Activated CD8-positive, alpha-beta memory T cell treated with anti-CD3 and anti-CD28 coated beads, Interleukin-2, amount 50 U/mL, for 48 hours (primary cell): ENCODE data around the gene ICAM2.
A peak's percentile ranks its signal among the peaks of the same experiment; 100 is the strongest.

Experiments used
- DNase-seq: peaks from one replicate; pipeline ENCODE4 v3.0.0-alpha.2; 2020

ICAM2 gene

DNA sequence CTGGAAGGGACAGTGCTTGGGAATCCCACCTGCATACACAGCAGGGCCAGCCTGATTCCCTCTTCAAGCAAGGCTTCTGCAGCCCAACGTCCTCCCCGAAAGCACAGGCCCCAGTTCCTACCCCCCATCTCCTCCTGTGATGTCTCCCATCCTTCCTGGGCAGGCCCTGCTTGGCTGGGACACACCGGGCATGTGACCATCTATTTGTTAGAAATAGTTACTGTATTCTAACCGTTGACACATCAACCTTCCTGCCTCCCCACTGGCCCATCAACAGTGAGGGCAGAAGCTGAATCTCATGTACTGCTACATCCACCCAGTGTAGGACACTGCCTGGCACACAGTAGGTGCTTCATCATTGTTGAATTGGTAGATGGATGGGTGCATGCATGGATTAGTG lies 11.6 kb downstream of the ICAM2 start:
- peak; percentile 37 for DNase-seq

DNA sequence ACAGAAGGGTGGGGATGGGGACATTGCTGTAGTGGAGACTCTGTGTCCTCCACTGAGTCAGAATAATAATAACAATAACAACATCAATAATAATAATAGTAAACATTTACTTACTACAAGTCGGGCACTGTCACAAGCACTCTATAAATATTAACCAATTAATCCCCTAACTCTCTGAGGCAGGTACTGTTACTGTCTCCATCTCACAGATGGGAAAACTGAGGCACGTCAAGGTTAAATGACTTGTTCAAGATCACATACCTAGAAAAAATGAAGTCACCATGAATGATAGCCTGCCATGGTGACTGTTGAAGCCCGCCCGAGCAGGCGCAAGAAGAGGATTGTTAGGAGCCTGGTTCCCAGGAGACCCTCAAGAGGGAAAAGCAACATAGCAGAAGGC lies 12.1 kb downstream of the ICAM2 start:
- peak; percentile 30 for DNase-seq

DNA sequence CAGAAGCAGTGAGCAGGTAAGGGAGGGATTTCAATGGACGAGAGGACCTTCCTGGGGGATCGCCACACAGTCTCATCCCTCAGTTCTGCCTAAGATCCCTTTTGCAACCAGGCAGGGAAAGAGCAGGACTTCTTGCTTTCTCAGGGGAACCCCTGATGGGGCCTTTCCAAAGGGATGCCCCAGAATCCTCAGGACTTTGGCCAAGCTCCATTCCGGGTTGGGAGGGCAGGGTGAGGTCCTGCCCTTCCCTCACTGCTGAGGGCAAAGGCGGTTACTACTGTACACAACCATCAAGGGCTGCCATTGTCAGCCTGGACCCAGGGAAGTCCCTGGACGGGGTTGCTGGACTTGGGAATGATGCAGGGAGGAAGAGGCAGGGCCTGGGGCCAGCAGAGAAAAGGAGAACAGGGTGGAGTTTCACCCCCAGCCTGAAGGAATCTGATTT lies 12.6 kb downstream of the ICAM2 start:
- peak; percentile 25 for DNase-seq

DNA sequence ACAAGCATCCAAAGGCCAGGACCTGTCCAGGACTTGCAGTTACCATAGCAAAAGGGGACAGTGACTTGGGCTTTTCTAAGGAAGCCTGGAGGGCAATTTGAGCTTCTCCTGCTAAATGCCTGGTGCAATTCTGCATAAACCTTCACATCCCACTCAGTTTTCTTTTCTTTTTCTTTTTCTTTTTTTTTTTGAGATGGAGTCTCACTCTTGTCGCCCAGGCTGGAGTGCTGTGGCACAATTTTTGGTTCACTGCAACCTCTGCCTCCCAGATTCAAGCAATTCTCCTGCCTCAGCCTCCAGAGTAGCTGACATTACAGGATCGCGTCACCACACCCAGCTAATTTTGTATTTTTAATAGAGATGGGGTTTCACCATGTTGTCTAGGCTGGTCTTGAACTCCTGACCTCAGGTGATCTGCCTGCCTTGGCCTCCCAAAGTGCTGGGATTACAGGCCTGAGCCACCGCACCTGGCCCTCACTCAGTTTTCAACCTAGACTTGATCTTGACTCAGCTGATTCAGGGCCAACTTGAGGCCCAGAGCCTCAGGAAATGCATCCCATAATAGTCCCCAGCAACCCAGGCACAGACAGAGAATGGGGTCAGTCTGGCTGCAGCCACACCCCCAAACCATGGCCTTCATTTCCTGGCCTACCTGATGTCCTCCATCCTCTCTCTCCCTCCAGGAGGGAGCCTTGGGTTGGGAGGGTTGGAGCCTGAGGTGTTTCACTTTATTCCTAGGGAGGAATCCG lies 13.2 kb downstream of the ICAM2 start:
- DNase-seq = peak; percentile 37

DNA sequence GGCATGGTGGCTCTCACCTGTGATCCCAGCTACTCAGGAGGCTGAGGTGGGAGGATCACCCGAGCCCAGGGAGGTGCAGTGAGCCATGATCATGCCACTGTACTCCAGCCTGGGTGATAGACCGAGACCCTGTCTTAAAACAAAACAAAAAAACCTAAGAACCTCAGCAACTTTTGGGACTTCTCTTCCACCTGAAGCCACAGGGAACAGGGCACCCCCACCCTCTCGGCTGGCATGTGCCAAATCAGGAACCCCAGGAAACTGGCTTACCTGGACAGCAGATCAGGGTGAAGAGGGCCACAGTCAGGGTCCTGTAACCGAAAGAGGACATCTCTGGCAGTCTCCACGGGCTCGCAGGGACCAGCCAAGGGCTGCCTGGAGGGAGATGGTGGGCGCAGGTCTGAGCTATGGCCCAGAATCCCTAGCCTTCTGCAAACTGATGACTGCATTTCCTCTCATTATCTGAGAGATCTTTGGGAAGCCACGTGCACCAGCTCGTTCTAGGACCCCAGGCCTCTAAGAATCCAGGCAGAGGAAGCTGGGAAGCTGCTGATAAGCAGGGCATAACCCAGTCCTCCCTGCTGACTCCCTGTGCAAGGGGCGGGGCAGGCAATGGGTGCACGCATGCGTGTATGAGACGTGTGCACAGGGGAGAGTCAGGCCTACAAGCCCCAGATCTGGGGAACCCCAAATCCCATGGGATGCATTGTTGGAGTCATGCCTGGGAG lies 13.9 kb downstream of the ICAM2 start:
- DNase-seq = peak; percentile 39

DNA sequence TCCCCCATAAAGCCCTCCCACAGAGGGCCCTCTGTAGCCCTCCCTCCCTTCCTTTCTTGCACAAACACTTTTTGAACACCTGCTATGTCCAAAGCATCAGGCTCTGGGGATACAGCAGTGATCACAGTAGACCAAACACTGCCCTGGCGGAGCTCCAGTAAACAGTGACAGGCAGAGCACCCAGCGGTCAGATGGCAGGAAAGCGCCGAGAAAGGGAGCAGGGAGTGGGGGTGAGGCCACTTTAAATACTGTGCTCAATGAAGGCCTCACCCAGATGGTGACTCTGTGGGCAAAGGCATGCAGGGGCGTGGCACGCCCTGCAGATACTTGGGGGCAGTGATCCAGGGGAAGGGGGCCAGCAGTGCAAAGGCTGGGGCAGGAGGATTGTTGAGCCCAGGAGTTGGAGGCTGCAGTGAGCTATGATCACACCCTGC lies 14.7 kb downstream of the ICAM2 start:
- peak; percentile 36 for DNase-seq

DNA sequence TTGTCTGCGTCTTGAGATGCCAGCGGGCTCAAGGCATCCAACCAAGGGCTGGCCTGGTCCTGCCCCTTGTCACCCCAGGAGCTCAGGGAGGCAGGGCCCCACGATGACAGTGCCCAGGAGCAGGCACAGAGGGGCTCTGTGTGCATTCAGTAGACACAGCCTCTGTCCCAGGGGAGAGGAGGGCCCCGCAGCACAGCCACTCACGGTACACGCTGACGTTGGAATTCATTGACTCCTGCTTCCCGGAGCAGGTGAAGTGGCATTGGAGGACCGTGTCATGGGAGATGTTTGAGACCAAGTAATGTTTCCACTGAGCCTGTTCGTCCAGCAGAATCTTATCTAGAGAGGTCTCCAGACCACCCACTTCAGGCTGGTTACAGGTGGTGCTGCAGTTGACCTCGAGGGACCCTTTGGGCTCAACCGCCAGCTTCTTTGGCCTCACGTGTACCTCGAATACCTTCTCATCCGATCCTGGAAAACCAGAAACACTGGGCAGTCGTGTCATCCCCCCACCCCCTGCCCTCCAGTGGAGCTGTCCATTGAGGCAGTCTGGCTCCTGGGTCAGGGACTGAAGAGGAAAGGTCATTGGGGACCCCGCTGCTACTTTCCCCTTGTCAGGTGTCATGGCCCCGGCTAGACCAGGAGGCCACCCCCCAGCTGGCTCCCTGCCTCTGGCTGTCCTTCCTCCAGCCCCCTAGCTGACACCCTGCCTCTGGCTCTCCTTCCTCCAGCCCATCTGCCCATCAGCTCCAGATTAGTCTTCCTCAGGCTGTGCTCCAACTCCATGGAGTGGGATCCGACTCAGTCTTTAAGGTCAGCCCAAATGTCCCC lies 15.3 kb downstream of the ICAM2 start:
- DNase-seq = peak; percentile 45

DNA sequence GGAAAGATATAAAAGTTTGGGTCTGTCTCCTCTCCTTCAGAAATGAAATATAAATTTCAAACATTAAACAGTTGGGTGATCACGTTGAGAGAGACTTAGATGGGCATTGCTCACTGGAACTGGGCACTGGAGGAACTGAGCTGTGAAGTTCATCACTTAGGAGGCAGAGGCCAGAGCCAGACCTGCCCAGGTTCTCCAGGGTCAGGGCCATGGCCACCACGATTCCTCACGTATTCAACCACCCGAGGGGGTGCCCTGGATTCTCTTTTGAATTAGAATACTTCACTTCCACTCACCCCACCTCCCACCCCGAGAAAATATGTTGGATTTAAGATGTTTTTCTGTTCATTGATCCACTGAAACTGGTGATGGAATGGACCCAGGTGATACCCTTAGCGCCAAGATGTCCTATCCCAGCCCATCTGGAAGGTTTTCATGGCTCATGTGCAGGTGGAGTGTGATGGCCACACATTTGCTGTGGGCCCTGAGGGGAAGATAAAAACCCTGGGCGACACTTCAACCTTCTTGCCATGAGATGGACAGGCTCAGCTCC lies 16.1 kb downstream of the ICAM2 start:
- DNase-seq = peak; percentile 32

DNA sequence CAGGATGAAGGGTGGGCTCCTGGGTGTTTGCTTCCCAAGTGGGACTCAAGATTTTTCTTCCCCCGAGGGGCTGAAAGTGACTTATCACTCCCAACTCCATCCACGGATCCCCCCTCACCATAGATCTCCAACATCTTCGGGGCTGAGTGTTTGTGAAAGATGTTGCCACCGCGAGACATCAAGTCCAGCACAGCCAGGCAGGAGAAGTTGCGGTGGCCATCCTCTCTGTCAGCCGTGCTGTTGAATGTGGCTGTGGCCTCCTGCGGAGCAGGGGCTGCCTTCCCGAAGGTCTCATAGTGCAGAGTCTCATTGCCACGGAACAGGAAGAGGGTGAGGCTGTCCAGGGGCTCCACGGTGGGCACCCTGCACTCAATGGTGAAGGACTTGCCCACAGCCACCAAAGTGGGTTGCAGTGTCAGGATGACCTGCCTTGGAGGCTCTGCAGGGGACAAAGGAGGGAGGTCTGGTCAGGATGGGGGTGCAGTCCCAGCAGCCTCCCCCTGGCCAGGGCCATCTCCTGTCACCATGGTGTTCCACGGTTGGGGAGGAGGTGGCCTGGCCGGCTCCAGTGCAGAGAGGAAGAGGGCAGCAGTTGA lies 16.8 kb downstream of the ICAM2 start:
- DNase-seq = peak; percentile 46

DNA sequence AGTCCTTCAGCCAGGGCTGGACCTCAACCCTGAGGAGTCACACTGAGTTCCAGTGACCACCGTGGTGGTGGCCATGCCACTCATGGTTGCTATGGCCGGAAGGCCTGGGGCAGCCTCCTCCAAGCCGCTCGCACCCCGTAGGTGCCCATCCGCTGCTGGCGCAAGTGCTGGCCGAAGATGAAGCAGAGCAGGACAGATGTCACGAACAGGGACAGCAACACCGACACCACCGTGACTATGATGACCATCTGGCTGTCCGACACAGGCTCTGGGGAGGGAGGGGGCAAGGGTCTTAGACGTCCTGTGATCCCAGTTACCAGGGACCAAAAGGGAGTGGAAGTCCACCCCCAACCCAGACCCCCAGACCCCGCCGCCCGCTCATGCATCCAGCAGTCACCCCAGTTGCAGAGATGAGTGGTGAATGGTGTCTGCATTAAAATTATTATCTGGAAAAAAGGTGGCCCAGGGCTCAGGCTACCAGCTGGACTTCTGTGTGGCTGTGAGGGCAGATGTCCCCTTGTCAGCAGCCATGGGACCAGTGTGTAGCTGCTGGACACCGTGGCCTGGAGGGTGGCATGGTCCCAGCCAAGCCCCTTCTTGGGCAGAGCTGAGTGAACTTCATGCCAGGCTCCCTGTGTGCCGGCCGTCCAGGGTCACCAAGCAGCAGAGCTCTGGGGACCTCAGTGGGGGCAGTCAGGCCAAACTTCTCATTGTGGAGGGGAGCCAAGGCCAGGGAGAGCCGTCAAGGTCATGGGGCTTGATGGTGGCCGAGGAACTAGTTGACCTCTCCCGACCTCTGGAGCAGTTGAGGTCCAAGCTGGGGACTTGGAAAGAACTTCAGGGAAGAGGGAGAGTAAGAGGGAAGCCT lies 17.5 kb downstream of the ICAM2 start:
- DNase-seq = peak; percentile 43

DNA sequence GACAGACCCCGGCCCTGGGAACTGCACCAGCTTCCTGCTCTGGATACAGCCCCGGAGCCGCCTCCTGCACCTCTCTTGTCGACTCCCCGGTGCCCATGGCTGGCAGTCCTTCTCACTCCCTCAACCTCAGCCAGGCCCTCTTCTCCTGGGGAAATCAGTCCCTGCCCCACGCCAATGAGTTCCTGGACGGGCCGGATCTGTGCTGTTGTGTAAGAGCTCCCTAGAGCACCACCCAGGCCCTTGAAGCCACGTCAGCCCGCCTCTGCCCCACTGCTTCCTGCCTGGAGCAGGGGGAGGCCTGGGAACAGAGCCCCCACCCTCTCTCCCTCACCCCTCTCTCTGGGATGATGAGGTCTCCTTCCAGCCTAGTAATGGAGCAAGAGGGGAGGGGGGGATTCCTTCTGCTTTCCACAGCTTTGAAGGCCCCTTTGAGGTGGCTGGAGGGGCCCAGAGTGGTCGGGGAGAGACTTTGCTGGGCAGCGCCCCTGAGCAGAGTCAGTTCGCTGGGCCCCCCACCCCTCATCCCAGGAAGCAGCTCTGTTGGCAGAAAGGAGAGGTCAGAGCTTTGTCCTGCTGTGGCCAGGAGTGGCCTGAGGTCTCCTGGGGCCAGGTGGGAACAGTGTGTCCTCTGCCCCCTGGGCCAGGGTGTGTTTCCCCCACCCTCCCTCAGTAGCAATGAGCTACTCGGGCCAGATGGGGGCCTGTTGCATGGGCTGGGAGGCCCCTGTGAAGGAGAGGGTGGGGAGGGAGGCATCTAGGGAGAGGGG lies 18.5 kb downstream of the ICAM2 start:
- DNase-seq = peak; percentile 50

DNA sequence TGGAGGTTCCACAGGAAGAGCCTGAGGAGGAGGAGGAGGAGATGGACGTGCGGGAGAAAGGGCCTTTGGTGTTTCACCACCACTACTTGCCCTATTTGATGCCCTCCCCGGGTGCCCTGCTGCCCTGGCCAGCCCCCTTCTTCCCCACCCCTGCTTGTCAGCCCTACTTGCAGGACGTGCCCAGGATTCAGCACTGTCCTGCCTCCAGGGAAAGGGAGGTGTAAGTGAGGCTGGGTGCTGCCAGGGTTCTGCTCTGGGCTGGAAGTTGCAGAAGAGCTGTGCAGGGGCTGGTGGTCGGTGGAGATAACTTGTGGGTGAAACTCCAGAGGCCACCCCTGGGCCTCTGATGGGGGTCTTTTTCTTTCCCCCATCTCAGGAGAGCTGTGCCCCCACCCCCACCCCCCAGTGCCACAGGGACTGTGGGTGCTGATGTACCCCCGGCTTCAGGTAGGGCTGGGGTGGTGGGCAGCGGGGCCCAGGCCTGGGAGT lies 19.3 kb downstream of the ICAM2 start:
- DNase-seq = no peak

DNA sequence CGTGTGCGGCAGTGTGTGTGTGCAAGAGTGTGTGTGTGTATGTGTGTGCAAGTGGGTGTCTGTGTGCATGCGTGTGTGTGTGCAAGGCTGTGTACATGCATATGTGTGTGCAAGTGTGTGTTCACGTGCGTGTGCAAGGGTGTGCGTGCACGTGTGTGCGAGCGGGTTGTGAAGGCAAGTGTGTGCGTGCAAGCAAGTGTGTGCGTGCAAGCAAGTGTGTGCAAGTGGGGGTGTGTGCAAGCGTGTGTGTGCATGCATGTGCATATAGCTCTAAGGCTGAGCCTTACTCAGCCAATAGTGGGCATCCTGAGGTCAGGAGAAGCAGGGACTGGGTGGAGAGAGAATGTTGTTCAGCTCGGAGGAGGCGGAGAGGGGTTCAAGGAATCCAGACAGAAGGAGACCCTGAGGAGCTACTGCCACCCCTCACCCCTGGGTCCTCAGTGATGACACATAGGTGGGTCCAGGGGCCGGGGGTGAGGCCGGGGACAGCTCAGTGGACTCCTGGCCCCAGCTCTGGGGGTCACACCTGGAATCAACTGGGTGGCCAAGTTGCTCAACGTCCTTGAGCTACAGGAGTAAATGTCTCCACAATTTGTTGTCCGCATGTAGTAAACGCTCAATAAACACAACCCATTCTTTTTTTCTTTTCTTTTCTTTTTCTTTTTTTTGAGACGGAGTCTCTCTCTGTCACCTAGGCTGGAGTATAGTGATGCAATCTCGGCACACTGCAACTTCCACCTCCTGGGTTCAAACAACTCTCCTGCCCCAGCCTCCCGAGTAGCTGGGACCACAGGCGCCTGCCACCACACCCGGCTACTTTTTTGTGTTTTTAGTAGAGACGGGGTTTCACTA lies 20.5 kb downstream of the ICAM2 start:
- peak; percentile 52 for DNase-seq

DNA sequence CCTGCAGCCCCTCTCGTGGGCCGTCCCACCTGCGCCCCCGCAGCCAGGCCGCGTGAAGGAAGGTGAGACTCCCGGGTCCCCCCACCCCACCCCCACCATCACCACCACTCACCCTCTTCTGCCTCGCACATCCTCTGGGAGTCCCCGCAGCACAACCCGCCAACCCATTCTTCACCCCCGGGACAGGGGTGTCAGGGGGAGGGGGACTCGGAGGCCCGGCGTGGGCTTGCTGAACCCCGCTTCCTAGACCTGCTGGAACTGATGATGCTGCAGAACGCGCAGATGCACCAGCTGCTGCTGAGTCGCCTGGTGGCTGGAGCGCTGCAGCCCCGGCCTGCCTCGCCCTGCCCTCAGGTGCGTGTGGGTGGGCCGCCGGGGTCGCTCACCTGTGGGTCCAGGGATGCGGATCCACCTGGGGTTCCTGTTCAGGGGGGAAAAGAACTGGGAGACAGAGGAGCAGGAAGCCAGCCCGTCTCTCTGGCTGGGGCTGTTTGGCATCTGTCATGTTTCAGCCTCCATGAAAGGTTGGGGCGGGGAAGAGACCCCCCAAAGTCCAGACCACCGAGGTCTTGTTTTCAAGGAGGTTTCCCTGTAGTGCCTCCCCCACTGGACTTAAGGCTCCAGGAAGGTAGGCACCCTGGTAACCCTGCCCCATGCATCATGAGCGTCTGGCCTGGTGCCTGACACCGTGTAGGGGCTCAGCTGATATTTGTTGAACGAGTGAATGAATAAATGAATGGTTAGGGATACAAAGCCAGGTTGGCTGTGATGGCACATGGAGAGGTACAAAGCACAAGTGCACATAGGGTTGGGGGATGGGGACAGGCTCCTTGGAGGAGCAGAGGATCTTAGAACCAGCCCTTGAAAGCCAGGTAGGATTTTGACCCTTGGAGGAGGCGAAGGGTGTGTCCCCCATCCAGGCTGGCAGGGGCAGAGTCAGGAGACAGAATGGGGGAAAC lies 21.4 kb downstream of the ICAM2 start:
- DNase-seq = peak; percentile 63

DNA sequence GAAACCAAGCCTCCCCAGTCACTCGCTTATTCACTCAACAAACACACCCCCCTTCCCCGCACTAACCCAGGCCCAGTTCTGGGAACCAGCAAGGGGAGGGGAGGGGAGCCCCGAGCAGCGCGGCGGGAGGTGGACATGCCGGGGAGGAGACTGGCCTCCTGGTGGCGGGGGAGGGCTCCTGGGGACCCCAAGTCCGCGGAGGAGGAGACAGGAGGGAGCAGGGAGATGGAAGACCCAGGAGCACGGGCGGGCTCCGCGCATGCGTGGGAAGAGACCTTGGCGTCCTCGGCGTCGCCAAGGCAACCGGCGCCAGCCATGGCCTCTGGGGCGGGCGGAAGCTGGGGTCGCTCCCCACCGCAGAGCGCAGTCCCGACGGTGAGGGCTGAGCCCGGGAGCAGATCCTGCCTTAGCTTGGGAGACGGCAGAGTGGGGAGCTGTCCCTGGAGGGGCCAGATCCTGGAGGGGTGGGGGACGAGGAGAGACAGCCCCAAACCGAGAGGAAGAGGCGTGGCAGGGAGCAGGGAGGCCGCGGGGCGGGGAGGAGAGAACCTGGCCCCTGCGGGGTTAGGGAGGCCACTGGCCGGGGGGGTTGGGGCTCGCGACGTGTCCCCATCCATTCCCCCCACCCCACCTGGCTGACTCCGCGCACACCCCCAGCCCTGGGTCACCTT lies 22.2 kb downstream of the ICAM2 start, which contains the start of gene PRR29:
Gene PRR29 (plus strand): TSS at position 302 of the 671 bp plus-strand sequence. CDS start 14 bp downstream, at position 316.
- peak; percentile 88 for DNase-seq

DNA sequence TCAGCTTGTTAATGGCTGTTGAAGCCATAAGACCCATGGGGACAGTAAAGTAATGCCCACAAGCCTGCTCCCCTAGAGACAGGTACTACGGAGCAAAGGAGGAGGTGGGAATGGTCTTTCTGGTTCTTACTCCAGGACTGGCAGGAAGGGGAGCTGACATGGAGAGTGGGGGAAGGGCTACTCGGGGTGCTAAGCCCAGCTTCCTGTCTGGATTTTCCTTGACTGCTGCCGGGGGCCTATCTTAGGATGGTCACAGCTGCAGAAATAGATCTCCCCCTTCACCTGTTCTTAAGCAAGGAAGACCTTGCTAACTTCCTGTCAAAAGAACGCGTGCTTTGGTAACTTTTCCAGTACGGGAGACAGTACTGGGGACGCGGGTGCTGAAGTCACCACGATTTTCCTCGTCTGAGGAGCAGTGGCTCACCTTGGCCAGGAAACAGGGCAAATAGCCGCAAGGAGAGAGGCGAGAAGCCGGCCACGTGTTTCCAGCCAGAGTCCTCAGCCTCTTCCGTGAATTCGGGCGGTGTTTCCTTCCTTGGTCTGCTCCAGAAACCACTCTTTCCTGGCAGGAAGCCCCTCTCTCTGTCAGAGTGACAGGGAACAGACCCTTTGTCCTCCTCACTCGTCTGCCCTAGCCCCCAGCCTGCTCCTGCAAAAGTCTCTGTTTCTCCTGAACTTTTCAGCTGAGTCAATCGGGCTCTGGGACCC lies 22.9 kb downstream of the ICAM2 start:
- no peak for DNase-seq
